ENCODE measurements around the gene GFRA4.

The GFRA4 gene

GRCh38 chr20:3702611-3703391, 39.6 kb upstream of the GFRA4 start:
- DNase-seq: no peak
- Mint-ChIP-seq H3K4me1 (no peaks in the 10 kb centered on the region), H3K27ac (no peak overlapping the region), H3K36me3 (ENCODE audit: low read depth) (no peaks in the 10 kb centered on the region), H3K4me3 (no peak overlapping the region), H3K27me3 (ENCODE audit: low read depth, poor library complexity) (peaks cover 5% of the 10 kb centered on the region), H3K9me3 (no peaks in the 10 kb centered on the region)
- no peak for TF ChIP-seq CTCF (IDR thresholded peaks at IDR 0.05)

GRCh38 chr20:3701061-3701998, 38.1 kb upstream of the GFRA4 start:
- H3K27me3 Mint-ChIP-seq (ENCODE audit: low read depth, poor library complexity): peaks cover 5% of the 10 kb centered on the region
- H3K27ac Mint-ChIP-seq: no peak overlapping the region
- H3K4me3 Mint-ChIP-seq: no peak overlapping the region
- no peaks in the 10 kb centered on the region for H3K36me3 Mint-ChIP-seq (ENCODE audit: low read depth)
- H3K9me3 Mint-ChIP-seq: no peaks in the 10 kb centered on the region
- DNase-seq: no peak
- TF ChIP-seq CTCF (IDR thresholded peaks at IDR 0.05): no peak
- no peaks in the 10 kb centered on the region for H3K4me1 Mint-ChIP-seq

- Mint-ChIP-seq H3K9me3 (no peaks in the 10 kb centered on the region), H3K36me3 (ENCODE audit: low read depth) (no peaks in the 10 kb centered on the region), H3K27ac (no peak overlapping the region), H3K4me1 (no peaks in the 10 kb centered on the region), H3K27me3 (ENCODE audit: low read depth, poor library complexity) (peaks cover 3% of the 10 kb centered on the region), H3K4me3 (no peak overlapping the region)
- TF ChIP-seq CTCF (IDR thresholded peaks at IDR 0.05): no peak
- no peak for DNase-seq
Observed at GRCh38 chr20:3699037-3699436, 35.8 kb upstream of the GFRA4 start.

- H3K9me3 Mint-ChIP-seq: no peaks in the 10 kb centered on the region
- H3K4me1 Mint-ChIP-seq: no peaks in the 10 kb centered on the region
- DNase-seq: no peak
- H3K36me3 Mint-ChIP-seq (ENCODE audit: low read depth): no peaks in the 10 kb centered on the region
- TF ChIP-seq CTCF (IDR thresholded peaks at IDR 0.05): no peak
- no peak overlapping the region for H3K4me3 Mint-ChIP-seq
- H3K27me3 Mint-ChIP-seq (ENCODE audit: low read depth, poor library complexity): peaks cover 2% of the 10 kb centered on the region
- H3K27ac Mint-ChIP-seq: no peak overlapping the region
Observed at GRCh38 chr20:3698591-3699001, 35.4 kb upstream of the GFRA4 start.

- H3K27me3 Mint-ChIP-seq (ENCODE audit: low read depth, poor library complexity): peaks cover 2% of the 10 kb centered on the region
- no peaks in the 10 kb centered on the region for H3K36me3 Mint-ChIP-seq (ENCODE audit: low read depth)
- no peak overlapping the region for H3K4me3 Mint-ChIP-seq
- TF ChIP-seq CTCF (IDR thresholded peaks at IDR 0.05): no peak
- H3K4me1 Mint-ChIP-seq: no peaks in the 10 kb centered on the region
- no peaks in the 10 kb centered on the region for H3K9me3 Mint-ChIP-seq
- no peak for DNase-seq
- no peak overlapping the region for H3K27ac Mint-ChIP-seq
Observed at GRCh38 chr20:3697588-3698305, 34.5 kb upstream of the GFRA4 start.
